Endometrial microvascular endothelial cells (primary cell): Measurements from ENCODE around the gene TLR5. TPM values are rescaled to one million over a fixed set of nuclear protein-coding genes. Genes with fewer than 3 reads are reported as not detected.

Source experiments
- in situ Hi-C: cut with HindIII; loops from 2 replicates; pipeline ENCODE4 v1.10.0; 2017; ENCODE audit warnings: low sequenced_read_pairs, low pct_unique_long_range_greater_than_20kb; ENCODE audit errors: inconsistent ontology term
- total RNA-seq: library from RNA; depleted of rRNA; stranded (reverse); fragments of >200 nt; gene quantifications from one replicate; pipeline ENCODE4 v1.2.3, GENCODE V29; 2015; ENCODE audit errors: inconsistent ontology term

The TLR5 gene
- total RNA-seq, 1 donor from 2014 or later: not detected

GRCh38 chr1:223082914-223083313 is 60.1 kb downstream of the TLR5 start:
- in situ Hi-C loops: loop anchor here (25.0 kb wide), 1 partner anchor 296 kb away; no protein-coding TSS in a partner anchor

- in situ Hi-C loops: loop anchor here (25.0 kb wide), 1 partner anchor 294 kb away; no protein-coding TSS in a partner anchor
Measured at GRCh38 chr1:223081181-223081994, 61.7 kb downstream of the TLR5 start.

- in situ Hi-C loops: loop anchor here (25.0 kb wide), 1 partner anchor 292 kb away; no protein-coding TSS in a partner anchor
Measured at GRCh38 chr1:223079498-223079897, 63.5 kb downstream of the TLR5 start.

GRCh38 chr1:223077247-223077833 is 65.7 kb downstream of the TLR5 start:
- in situ Hi-C loops: loop anchor here (25.0 kb wide), 1 partner anchor 290 kb away; no protein-coding TSS in a partner anchor

GRCh38 chr1:223076362-223076761 is 66.7 kb downstream of the TLR5 start:
- in situ Hi-C loops: loop anchor here (25.0 kb wide), 1 partner anchor 289 kb away; no protein-coding TSS in a partner anchor

DNA sequence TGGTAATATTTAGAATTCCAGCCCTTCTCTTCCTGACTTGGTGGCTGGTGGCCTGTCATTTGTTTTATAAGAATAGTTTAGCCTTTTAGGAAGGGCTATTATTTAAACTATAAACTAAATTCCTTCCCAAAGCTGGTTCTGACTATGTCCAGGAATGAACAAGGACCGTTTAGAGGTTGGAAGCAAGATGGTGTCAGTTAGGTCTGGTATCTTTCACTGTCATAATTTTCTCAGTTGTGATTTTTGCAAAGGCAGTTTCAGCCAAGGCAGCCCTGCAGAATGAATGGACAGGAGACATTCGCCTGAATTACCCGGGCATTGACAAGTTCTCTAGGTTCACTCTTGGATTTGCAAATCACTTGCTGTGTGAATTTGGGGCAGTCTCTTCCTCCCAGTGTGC is 67.2 kb downstream of the TLR5 start:
- in situ Hi-C loops: loop anchor here (25.0 kb wide), 1 partner anchor 289 kb away; no protein-coding TSS in a partner anchor

DNA sequence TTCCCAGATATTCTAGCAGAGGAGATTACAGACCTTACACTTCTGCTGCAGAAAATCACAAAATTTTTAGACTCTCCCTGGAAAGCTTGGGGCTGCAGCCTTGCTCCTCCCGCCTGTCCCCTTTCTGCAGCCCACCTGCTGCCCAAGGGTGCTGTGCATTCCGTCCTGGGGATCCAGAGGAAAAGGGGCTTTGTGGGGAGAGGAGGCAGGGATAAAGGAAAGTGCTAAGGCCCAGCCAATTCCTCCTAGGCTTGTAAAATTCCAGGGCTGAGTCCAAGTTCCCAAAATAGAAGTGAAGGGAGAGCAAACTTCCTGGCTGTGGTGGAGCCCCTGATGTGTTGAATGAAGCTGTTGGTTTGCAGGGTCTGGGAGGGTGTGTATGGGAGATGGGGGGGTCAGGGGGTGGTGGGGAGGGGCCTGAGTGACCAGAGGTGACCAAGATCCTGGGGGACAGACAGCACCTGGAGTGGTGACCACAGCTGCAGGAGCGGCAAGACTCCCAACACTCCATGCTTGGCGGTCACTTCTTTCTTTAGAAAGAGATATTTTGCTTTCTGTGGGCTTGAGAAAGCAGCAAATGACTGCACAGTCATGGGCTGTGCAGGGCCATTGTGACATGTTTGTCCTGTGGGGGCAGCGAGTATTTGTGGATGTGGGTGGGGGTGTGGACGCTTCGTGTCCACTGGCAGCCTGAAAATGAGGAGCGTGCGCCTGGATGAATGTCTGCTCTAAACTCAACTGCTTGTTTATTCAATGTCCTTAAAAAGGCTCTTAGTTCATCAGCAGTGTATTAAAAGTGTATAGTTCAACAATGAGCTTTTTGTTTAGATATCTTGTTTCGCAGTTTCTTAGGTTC is 68.4 kb downstream of the TLR5 start:
- in situ Hi-C loops: loop anchor here (25.0 kb wide), 1 partner anchor 287 kb away; no protein-coding TSS in a partner anchor

DNA sequence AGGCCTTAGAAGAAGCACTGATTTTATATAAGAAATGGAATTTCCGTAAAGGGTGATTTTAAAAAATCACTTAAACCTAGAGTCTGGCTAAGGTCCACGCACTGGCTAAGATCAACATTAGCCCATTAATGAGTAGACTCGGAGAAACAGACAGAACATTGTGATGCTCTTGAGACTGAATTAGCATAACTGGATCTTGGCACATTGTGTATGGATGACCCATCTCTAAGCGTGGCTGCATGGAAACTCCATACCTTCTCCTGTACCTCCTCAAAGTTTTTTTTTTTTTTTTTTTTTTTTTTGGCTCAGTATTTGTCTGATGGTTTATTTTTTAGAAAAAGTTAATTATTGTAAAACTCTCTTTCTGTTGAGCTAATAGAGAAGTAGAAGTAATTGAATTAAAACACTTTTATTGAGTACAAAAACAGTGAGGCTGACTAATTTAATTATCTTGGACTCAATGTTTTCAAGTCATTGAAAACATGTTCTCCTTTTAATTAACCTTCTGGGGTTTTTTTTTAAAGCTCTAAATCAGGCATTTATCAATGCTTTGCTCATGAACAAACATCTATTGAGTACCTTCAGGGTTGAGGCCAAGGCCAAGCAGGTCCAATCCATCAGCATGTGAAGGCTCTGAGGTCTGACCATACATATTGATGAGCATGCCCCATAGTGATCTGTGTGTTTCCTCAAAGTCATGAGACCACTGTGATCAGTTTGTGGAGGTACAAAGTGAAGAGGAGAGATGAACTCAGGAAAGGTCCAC is 74.0 kb downstream of the TLR5 start:
- in situ Hi-C loops: no loop called here

GRCh38 chr1:223067914-223068313 is 75.1 kb downstream of the TLR5 start:
- in situ Hi-C loops: no loop called here

- in situ Hi-C loops: no loop called here
Measured at GRCh38 chr1:223066415-223066814, 76.6 kb downstream of the TLR5 start.

GRCh38 chr1:223062177-223062576 is 80.9 kb downstream of the TLR5 start:
- in situ Hi-C loops: no loop called here

DNA sequence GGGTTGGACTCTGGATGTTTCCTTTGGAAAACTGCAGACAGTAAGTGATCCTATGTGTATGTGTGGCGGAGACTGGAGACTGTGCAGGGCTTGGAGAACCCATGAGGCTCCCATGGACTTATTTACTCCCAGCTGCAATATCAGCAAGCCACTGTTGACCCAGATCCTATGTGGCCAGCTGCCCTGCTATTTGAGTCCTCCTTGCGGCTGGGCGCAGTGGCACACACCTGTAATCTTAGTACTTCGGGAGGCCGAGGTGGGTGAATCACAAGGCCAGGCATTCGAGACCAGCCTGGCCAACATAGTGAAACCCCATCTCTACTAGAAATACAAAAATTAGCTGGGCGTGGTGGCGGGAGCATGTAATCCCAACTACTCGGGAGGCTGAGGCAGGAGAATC is 83.5 kb downstream of the TLR5 start:
- in situ Hi-C loops: no loop called here

Other genes with a start within 250 kb of the TLR5 start
- gene SUSD4, start 220.9 kb upstream of the TLR5 start, total RNA-seq: not detected